Endothelial cell of umbilical vein (primary cell): ENCODE measurements around the gene RNF144B. TPM values are rescaled to one million over a fixed set of nuclear protein-coding genes. Genes with fewer than 3 reads are reported as not detected.
A peak's percentile ranks its signal among the peaks of the same experiment; 100 is the strongest.

Source experiments
- BruUV-seq: library from RNA; stranded (reverse); fragments of 400-500 nt; replicated peaks from 2 replicates; lab custom pipeline; 2021; lab: Mats Ljungman, UMichigan
- CTCF ChIA-PET: fragments of 300-600, 350-600 bp; sonication (Branson Sonifier 250); formaldehyde crosslinking; loops from one replicate; lab custom pipeline; 2021; ENCODE audit warnings: antibody characterized with exemption, inconsistent platforms; lab: Charles Lee
- POLR2A ChIA-PET: fragments of 300-600, 350-600 bp; sonication (Branson Sonifier 250); formaldehyde crosslinking; loops from one replicate; lab custom pipeline; 2021; ENCODE audit warnings: antibody characterized with exemption, inconsistent platforms; lab: Charles Lee
- DNase-seq: peaks from one replicate; pipeline ENCODE4 v3.0.0-alpha.2; 2011; ENCODE audit warnings: low read depth, low spot score
- FAIRE-seq: peaks from 2 replicates; lab custom pipeline; 2011; peaks lifted over from hg19 to GRCh38; lab: Jason Lieb, UNC
- H2AFZ ChIP-seq: 2 replicates; pipeline ENCODE4 v1.6.0; 2012; ENCODE audit warnings: low read depth, low read length, control low read depth, inconsistent platforms
- H3K27ac ChIP-seq: 2 replicates; pipeline ENCODE4 v1.5.1; 2011; ENCODE audit warnings: low read depth, mild to moderate bottlenecking, control low read depth, low read length, moderate library complexity; ENCODE audit not compliant: insufficient read depth
- H3K27me3 ChIP-seq, 2 experiments: 2 replicates each; pipeline versions ENCODE4 v1.6.0 to v1.6.1; 2011; ENCODE audit warnings: low read length in 2 of 2, mixed read lengths in 1 of 2; ENCODE audit not compliant: control insufficient read depth in 2 of 2, insufficient read depth in 2 of 2
- H3K36me3 ChIP-seq, 2 experiments: 2 replicates in 1 of 2; 3 replicates in 1 of 2; pipeline ENCODE4 v1.5.1; 2011; ENCODE audit warnings: low read length in 2 of 2, mild to moderate bottlenecking in 1 of 2, moderate library complexity in 1 of 2; ENCODE audit not compliant: control insufficient read depth in 2 of 2, insufficient read depth in 2 of 2; ENCODE audit errors: extremely low read depth in 1 of 2
- H3K4me1 ChIP-seq: 3 replicates; pipeline ENCODE4 v1.5.1; 2011; ENCODE audit warnings: mild to moderate bottlenecking, low read length; ENCODE audit not compliant: control insufficient read depth, insufficient read depth; ENCODE audit errors: extremely low read depth
- H3K4me2 ChIP-seq: 2 replicates; pipeline ENCODE4 v1.6.1; 2011; ENCODE audit warnings: low read length, control low read depth, mixed read lengths; ENCODE audit not compliant: insufficient read depth
- H3K4me3 ChIP-seq, 3 experiments: fragments of 200-600 bp in 1 of 3; sonication (generic), shearing (Covaris generic) in 1 of 3; replicated peaks in 1 of 3; 2 replicates each; pipeline ENCODE4 v1.5.1; 2011 to 2016; ENCODE audit warnings: control low read depth in 3 of 3, low read length in 3 of 3, mild to moderate bottlenecking in 2 of 3, inconsistent platforms in 1 of 3, low read depth in 1 of 3, moderate library complexity in 1 of 3; ENCODE audit not compliant: insufficient read depth in 1 of 3
- H3K79me2 ChIP-seq: 2 replicates; pipeline ENCODE4 v1.6.0; 2012; ENCODE audit warnings: low read length, inconsistent platforms; ENCODE audit not compliant: control insufficient read depth, insufficient read depth
- H3K9ac ChIP-seq: replicated peaks from 2 replicates; pipeline ENCODE3; 2011; ENCODE audit warnings: low read length, control low read depth; ENCODE audit not compliant: insufficient read depth; ENCODE audit errors: extremely low read depth
- H3K9me1 ChIP-seq: replicated peaks from 3 replicates; pipeline ENCODE4 v1.6.0; 2011; ENCODE audit warnings: mild to moderate bottlenecking, low read length; ENCODE audit not compliant: control insufficient read depth, insufficient read depth; ENCODE audit errors: extremely low read depth
- H3K9me3 ChIP-seq: replicated peaks from 2 replicates; pipeline ENCODE4 v1.5.1; 2012; ENCODE audit warnings: low read length, inconsistent platforms; ENCODE audit not compliant: control insufficient read depth, insufficient read depth
- H4K20me1 ChIP-seq: replicated peaks from 2 replicates; pipeline ENCODE3; 2011; ENCODE audit warnings: mild to moderate bottlenecking, low read length; ENCODE audit not compliant: control insufficient read depth, insufficient read depth; ENCODE audit errors: extremely low read depth
- EZH2 ChIP-seq: IDR thresholded peaks from 2 replicates; pipeline ENCODE4 v1.6.1; 2012; ENCODE audit warnings: borderline replicate concordance, low read depth, mild to moderate bottlenecking, moderate library complexity, low read length, inconsistent platforms; ENCODE audit not compliant: severe bottlenecking
- FOS ChIP-seq: IDR thresholded peaks from 2 replicates; pipeline ENCODE4 v1.6.1; 2011; ENCODE audit warnings: mild to moderate bottlenecking, low read length, moderate library complexity, borderline replicate concordance; ENCODE audit not compliant: insufficient read depth
- GATA2 ChIP-seq: IDR thresholded peaks from 2 replicates; pipeline ENCODE4 v1.7.0; 2011; ENCODE audit warnings: low read depth, mild to moderate bottlenecking, moderate library complexity, mixed read lengths, low read length; ENCODE audit not compliant: insufficient read length, insufficient read depth
- JUN ChIP-seq: IDR thresholded peaks from 2 replicates; pipeline ENCODE4 v1.6.1; 2011; ENCODE audit warnings: borderline replicate concordance, low read depth; ENCODE audit not compliant: insufficient read length, insufficient read depth
- MYC ChIP-seq: IDR thresholded peaks from one replicate; pipeline ENCODE4 v1.6.1; 2011; ENCODE audit warnings: mild to moderate bottlenecking, low read depth, low read length
- POLR2A ChIP-seq: IDR thresholded peaks from 2 replicates; pipeline ENCODE4 v1.6.1; 2012; ENCODE audit warnings: low read depth, mild to moderate bottlenecking, control low read depth, low read length
- POLR2AphosphoS5 ChIP-seq: IDR thresholded peaks from 2 replicates; pipeline ENCODE4 v1.6.1; 2012; ENCODE audit warnings: low read depth, mild to moderate bottlenecking, control low read depth, low read length, moderate library complexity; ENCODE audit not compliant: insufficient read depth
- dilution Hi-C: fragments of 300-500 bp; cut with MboI; formaldehyde crosslinking; loops from one replicate; pipeline ENCODE4 v1.15.0; 2019; ENCODE audit warnings: low sequenced_read_pairs; ENCODE audit not compliant: extremely low pct_ligation_motif_present
- intact Hi-C: fragments of 100-400 bp; cut with micrococcal nuclease; formaldehyde crosslinking; loops from one replicate; pipeline ENCODE4 v1.10.0; 2022
- polyA plus RNA-seq, 4 experiments: library from polyadenylated mRNA; depleted of rRNA in 3 of 4; stranded (reverse) in 3 of 4; unstranded in 1 of 4; fragments of >200 nt; gene quantifications; 2 replicates each; pipeline versions ENCODE4 v1.2.1 to v1.2.3, GENCODE V29; 2011 to 2012; ENCODE audit warnings: missing spikeins in 1 of 4
- total RNA-seq: library from RNA; stranded (reverse); gene quantifications from 2 replicates; pipeline ENCODE4 v1.2.3, GENCODE V29; 2021
- TF ChIP-seq, protein P1 (sequence below): IDR thresholded peaks from 2 replicates; pipeline ENCODE4 v1.6.1; 2011; ENCODE audit not compliant: insufficient read depth, insufficient read length
- TF ChIP-seq, protein P2 (sequence below), 2 donors: IDR thresholded peaks; 1 replicate in 1 of 2; 2 replicates in 1 of 2; pipeline ENCODE4 v1.5.1; 2011; ENCODE audit warnings: low read length in 2 of 2, mild to moderate bottlenecking in 2 of 2, moderate library complexity in 2 of 2, control low read depth in 1 of 2, inconsistent platforms in 1 of 2, low read depth in 1 of 2; ENCODE audit not compliant: insufficient read depth in 1 of 2; ENCODE audit errors: extremely low read depth in 1 of 2

The RNF144B gene
- total and polyA plus RNA-seq, 2 donors (not counting 3 experiments of a cell fraction or from before 2014, with no cell fraction given): 18.1 to 97.3 TPM

DNA sequence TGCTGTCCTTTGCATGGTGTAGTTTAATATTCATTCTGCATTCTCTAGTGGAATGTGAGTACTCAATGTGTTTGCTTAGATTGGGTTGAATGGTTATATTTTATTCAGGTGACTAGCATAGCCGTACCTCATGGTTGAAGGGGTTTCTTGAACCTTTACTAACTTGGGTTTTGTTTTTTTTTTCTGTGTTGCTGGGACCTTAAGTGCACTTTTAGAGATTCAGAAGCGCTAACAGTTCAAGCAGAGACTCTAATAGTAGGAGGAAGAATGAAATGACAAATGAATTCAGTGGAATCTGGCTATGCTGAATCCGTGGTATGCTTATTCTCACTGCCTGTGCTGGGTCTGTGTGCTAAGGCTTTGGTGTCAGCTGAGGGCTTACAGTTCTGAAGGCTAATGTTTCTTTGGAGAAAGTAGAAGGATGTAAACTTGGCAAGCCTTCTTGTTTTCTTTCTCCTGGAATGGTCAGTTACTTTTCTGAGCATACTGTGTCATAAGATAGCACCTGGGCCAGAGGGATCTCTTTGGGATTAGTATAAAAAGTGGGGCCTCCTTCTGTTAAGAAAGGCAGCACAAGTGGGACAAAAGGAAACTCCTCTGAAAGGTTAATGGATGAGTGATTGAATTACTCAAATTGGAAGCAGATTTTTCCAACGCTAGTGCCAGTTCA lies 28.7 kb downstream of the RNF144B start:
- Histone ChIP-seq H3K4me1 (no peaks in the 10 kb centered on the region), H4K20me1 (peaks cover 2% of the 10 kb centered on the region), H3K9me1 (no peaks in the 10 kb centered on the region), H3K4me3 (no peak overlapping the region), H3K9ac (no peak overlapping the region), H2AFZ (no peak overlapping the region), H3K9me3 (no peaks in the 10 kb centered on the region), H3K27me3 (no peaks in the 10 kb centered on the region), H3K79me2 (peaks cover 86% of the 10 kb centered on the region), H3K4me2 (no peak overlapping the region), H3K27ac (no peak overlapping the region), H3K36me3 (peaks cover 3 to 6% of the 10 kb centered on the region in 2 experiments)
- FAIRE-seq: no peak
- dilution Hi-C loops (no loop called here), intact Hi-C loops (no loop called here)
- no TSS peak for BruUV-seq
- CTCF ChIA-PET: no interaction called here
- POLR2A ChIA-PET: no interaction called here
- DNase-seq: peak; percentile 55
- TF ChIP-seq, protein P1, sequence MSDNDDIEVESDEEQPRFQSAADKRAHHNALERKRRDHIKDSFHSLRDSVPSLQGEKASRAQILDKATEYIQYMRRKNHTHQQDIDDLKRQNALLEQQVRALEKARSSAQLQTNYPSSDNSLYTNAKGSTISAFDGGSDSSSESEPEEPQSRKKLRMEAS: no peak
- TF ChIP-seq EZH2 (no peak), JUN (no peak), POLR2A (no peak), POLR2AphosphoS5 (no peak), MYC (no peak), FOS (no peak), GATA2 (no peak)
- TF ChIP-seq, protein P2, sequence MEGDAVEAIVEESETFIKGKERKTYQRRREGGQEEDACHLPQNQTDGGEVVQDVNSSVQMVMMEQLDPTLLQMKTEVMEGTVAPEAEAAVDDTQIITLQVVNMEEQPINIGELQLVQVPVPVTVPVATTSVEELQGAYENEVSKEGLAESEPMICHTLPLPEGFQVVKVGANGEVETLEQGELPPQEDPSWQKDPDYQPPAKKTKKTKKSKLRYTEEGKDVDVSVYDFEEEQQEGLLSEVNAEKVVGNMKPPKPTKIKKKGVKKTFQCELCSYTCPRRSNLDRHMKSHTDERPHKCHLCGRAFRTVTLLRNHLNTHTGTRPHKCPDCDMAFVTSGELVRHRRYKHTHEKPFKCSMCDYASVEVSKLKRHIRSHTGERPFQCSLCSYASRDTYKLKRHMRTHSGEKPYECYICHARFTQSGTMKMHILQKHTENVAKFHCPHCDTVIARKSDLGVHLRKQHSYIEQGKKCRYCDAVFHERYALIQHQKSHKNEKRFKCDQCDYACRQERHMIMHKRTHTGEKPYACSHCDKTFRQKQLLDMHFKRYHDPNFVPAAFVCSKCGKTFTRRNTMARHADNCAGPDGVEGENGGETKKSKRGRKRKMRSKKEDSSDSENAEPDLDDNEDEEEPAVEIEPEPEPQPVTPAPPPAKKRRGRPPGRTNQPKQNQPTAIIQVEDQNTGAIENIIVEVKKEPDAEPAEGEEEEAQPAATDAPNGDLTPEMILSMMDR (IDR thresholded peaks at IDR 0.05; ENCODE audit: extremely low read depth in 1 of 2, insufficient read depth in 1 of 2, low read depth in 1 of 2, low read length in 2 of 2): no peak
